GM12878 (cell line): ENCODE measurements around the gene ELOVL5. TPM values are rescaled to one million over a fixed set of nuclear protein-coding genes. Genes with fewer than 3 reads are reported as not detected.

Source experiments
- ATAC-seq: fragments of 200-7000 bp; cut with Tn5 transposase; 3 replicates; pipeline ENCODE4 v1.9.1; 2020; ENCODE audit warnings: mild to moderate bottlenecking, moderate library complexity
- BruUV-seq: library from RNA; stranded (reverse); fragments of 400-500 nt; replicated peaks from 2 replicates; lab custom pipeline; 2021; lab: Mats Ljungman, UMichigan
- CTCF ChIA-PET: fragments of 300-600 bp; sonication (Branson Sonifier 250); formaldehyde crosslinking; extraction: SDS; loops from one replicate; lab custom pipeline; 2021; ENCODE audit warnings: inconsistent platforms; lab: Yijun Ruan, JAX
- POLR2A ChIA-PET: fragments of 350-600 bp; formaldehyde crosslinking; extraction: SDS; loops from one replicate; lab custom pipeline; 2021; ENCODE audit warnings: inconsistent platforms; lab: Charles Lee
- RAD21 ChIA-PET: fragments of 300-600 bp; sonication (Branson Sonifier 250); formaldehyde crosslinking; loops from one replicate; lab custom pipeline; 2023; ENCODE audit warnings: antibody characterized with exemption; ENCODE audit not compliant: unreplicated experiment; lab: Charles Lee
- SMC1A ChIA-PET: fragments of 300-600 bp; sonication (Branson Sonifier 250); formaldehyde crosslinking; loops from one replicate; lab custom pipeline; 2023; ENCODE audit not compliant: unreplicated experiment, uncharacterized antibody; lab: Charles Lee
- DNase-seq: peaks from one replicate; pipeline ENCODE4 v3.0.0-alpha.2; 2011; ENCODE audit warnings: low read depth, low spot score
- FAIRE-seq: peaks from 3 replicates; lab custom pipeline; 2011; peaks lifted over from hg19 to GRCh38; lab: Jason Lieb, UNC
- H2AFZ ChIP-seq: 2 replicates; pipeline ENCODE4 v1.6.0; 2011; ENCODE audit warnings: low read depth, low read length, control low read depth; ENCODE audit not compliant: control insufficient read depth
- H3K27ac ChIP-seq: 2 replicates; pipeline ENCODE4 v1.5.1; 2011; ENCODE audit warnings: control low read depth; ENCODE audit not compliant: control insufficient read depth, insufficient read depth
- H3K27me3 ChIP-seq, 2 experiments: replicated peaks in 1 of 2; 2 replicates each; pipeline versions ENCODE4 v1.6.0 to v1.6.1; 2011; ENCODE audit warnings: low read length in 1 of 2; ENCODE audit not compliant: control insufficient read depth in 2 of 2, insufficient read depth in 2 of 2
- H3K36me3 ChIP-seq, 2 experiments: 2 replicates each; pipeline ENCODE4 v1.5.1; 2011; ENCODE audit warnings: low read length in 1 of 2; ENCODE audit not compliant: control insufficient read depth in 2 of 2, insufficient read depth in 2 of 2
- H3K4me1 ChIP-seq: 2 replicates; pipeline ENCODE4 v1.6.1; 2011; ENCODE audit warnings: mild to moderate bottlenecking, low read length, moderate library complexity, mixed read lengths; ENCODE audit not compliant: control insufficient read depth, insufficient read depth
- H3K4me2 ChIP-seq: 2 replicates; pipeline ENCODE4 v1.6.0; 2011; ENCODE audit warnings: control low read depth; ENCODE audit not compliant: control insufficient read depth, insufficient read depth
- H3K4me3 ChIP-seq: fragments of 200-600 bp; sonication (generic); 2 replicates; pipeline ENCODE4 v1.5.1; 2016
- H3K79me2 ChIP-seq: 2 replicates; pipeline ENCODE4 v1.6.0; 2011; ENCODE audit warnings: low read length; ENCODE audit not compliant: control insufficient read depth, insufficient read depth
- H3K9ac ChIP-seq: 2 replicates; pipeline ENCODE4 v1.8.0; 2011; ENCODE audit warnings: low read length, control low read depth, mixed read lengths; ENCODE audit not compliant: control insufficient read depth, insufficient read depth
- H3K9me3 ChIP-seq: replicated peaks from 3 replicates; pipeline ENCODE4 v1.5.1; 2011; ENCODE audit warnings: mild to moderate bottlenecking, low read length; ENCODE audit not compliant: control insufficient read depth, insufficient read depth
- H4K20me1 ChIP-seq: 2 replicates; pipeline ENCODE4 v1.6.0; 2011; ENCODE audit not compliant: control insufficient read depth, insufficient read depth
- ASH2L ChIP-seq: fragments of 300-600, 200-600 bp; sonication (generic); IDR thresholded peaks from 2 replicates; pipeline ENCODE4 v1.6.1; 2017; ENCODE audit warnings: low read depth, mild to moderate bottlenecking, borderline replicate concordance
- DPF2 ChIP-seq: fragments of 450-650 bp; IDR thresholded peaks from 2 replicates; pipeline ENCODE4 v1.6.1; 2017; ENCODE audit warnings: mild to moderate bottlenecking
- ESRRA ChIP-seq: IDR thresholded peaks from 2 replicates; pipeline ENCODE4 v1.6.1; 2012; ENCODE audit warnings: mild to moderate bottlenecking, low read length, improper control_type of control experiment
- SPI1 ChIP-seq: IDR thresholded peaks from 2 replicates; pipeline ENCODE4 v1.6.1; 2011; ENCODE audit warnings: low read depth, mild to moderate bottlenecking, low read length, moderate library complexity, borderline replicate concordance; ENCODE audit not compliant: insufficient read depth
- TCF3 ChIP-seq: IDR thresholded peaks from 2 replicates; pipeline ENCODE4 v1.6.1; 2012; ENCODE audit warnings: low read depth, mild to moderate bottlenecking, low read length, borderline replicate concordance; ENCODE audit not compliant: insufficient read depth
- ZNF207 ChIP-seq: fragments of 450-650 bp; IDR thresholded peaks from 2 replicates; pipeline ENCODE4 v1.6.1; 2014; ENCODE audit warnings: antibody characterized with exemption, mild to moderate bottlenecking, borderline replicate concordance
- ZNF217 ChIP-seq: fragments of 450-650 bp; IDR thresholded peaks from 2 replicates; pipeline ENCODE4 v1.6.1; 2017; ENCODE audit warnings: antibody characterized with exemption, mild to moderate bottlenecking
- WGBS: methylation state at CpG from one replicate; pipeline ENCODE4 v1.1.6; 2016; ENCODE audit warnings: low lambda C conversion rate; ENCODE audit not compliant: insufficient replicate concordance, insufficient coverage; ENCODE audit errors: missing lambda C conversion rate; 5-methylcytosine and 5-hydroxymethylcytosine counted together
- in situ Hi-C: fragments of 300-500 bp; cut with MboI; formaldehyde crosslinking; loops from 9 replicates; pipeline ENCODE4 v1.14.3; 2018; ENCODE audit warnings: mixed read lengths
- intact Hi-C: fragments of 100-400 bp; cut with micrococcal nuclease; formaldehyde crosslinking; loops from one replicate; pipeline ENCODE4 v1.14.2; 2022; ENCODE audit not compliant: unreplicated experiment
- polyA plus RNA-seq, 11 experiments: library from polyadenylated mRNA; depleted of rRNA in 4 of 11; unstranded in 6 of 11; stranded (reverse) in 5 of 11; fragments of >200 nt; fragmentation: Nextera tagmentation in 4 of 11; fragmentation: Illumina TruSeq in 1 of 11; extraction: Ambion mirVana in 4 of 11; extraction: Trizol in 1 of 11; gene quantifications; 1 replicate in 1 of 11; 2 replicates in 10 of 11; pipeline versions ENCODE4 v1.2.1 to v1.2.3, GENCODE V29; 2011 to 2016; ENCODE audit warnings: inconsistent platforms in 2 of 11, missing spikeins in 2 of 11, low read depth in 1 of 11
- total RNA-seq, 4 experiments: library from RNA; depleted of rRNA in 3 of 4; stranded (reverse); fragments of >200 nt in 3 of 4; fragmentation: Illumina TruSeq in 1 of 4; extraction: Trizol in 1 of 4; gene quantifications; 2 replicates each; pipeline versions ENCODE4 v1.2.1 to v1.2.3, GENCODE V29; 2013 to 2021
- TF ChIP-seq, protein P1 (sequence below): fragments of 450-650 bp; IDR thresholded peaks from 2 replicates; pipeline ENCODE4 v1.6.1; 2017; ENCODE audit warnings: low read depth, mild to moderate bottlenecking, moderate library complexity
- TF ChIP-seq, protein P2 (sequence below): fragments of 450-650 bp; IDR thresholded peaks from 2 replicates; pipeline ENCODE4 v1.6.1; 2018; ENCODE audit warnings: mild to moderate bottlenecking, low read depth, moderate library complexity; ENCODE audit not compliant: partially characterized antibody
- TF ChIP-seq, protein P3 (sequence below): fragments of 450-650 bp; conservative IDR thresholded peaks from 2 replicates; pipeline ENCODE4 v1.6.1; 2017; ENCODE audit warnings: mild to moderate bottlenecking, moderate library complexity
- TF ChIP-seq, protein P4 (sequence below): fragments of 450-650 bp; IDR thresholded peaks from 2 replicates; pipeline ENCODE4 v1.6.1; 2016; ENCODE audit warnings: mild to moderate bottlenecking
- TF ChIP-seq, protein P5 (sequence below): IDR thresholded peaks from 2 replicates; pipeline ENCODE4 v1.6.1; 2011; ENCODE audit warnings: borderline replicate concordance, low read depth, mild to moderate bottlenecking, moderate library complexity, mixed read lengths, low read length; ENCODE audit not compliant: insufficient read depth; ENCODE audit errors: extremely low read length

ELOVL5 gene
- total and polyA plus RNA-seq, 10 of the 15 experiments (the other 5 are each of a cell fraction or from before 2014, with no cell fraction given) = 156 to 241 (median 196) TPM

DNA sequence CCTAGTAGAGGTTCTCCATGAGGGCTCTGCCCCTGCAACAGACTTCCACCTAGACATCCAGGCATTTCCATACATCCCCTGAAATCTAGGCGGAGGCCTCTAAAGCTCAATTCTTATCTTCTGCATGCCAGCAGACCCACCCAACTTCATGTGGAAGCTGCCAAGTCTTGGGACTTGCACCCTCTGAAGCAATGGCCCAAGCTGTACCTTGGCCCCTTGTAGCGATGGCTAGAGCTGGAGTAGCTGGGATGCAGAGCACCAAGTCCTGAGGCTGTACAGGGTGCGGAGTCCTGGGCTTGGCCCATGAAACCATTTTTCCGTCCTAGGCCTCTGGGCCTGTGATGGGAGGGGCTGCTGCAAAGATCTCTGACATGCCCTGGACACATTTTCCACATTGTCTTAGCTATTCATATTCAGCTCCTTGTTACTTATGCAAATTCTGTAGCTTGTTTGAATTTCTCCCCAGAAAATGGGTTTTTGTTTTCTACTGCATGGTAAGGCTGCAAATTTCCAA is 17.4 kb upstream of the ELOVL5 start:
- no TSS peak for BruUV-seq
- TF ChIP-seq, protein P1, sequence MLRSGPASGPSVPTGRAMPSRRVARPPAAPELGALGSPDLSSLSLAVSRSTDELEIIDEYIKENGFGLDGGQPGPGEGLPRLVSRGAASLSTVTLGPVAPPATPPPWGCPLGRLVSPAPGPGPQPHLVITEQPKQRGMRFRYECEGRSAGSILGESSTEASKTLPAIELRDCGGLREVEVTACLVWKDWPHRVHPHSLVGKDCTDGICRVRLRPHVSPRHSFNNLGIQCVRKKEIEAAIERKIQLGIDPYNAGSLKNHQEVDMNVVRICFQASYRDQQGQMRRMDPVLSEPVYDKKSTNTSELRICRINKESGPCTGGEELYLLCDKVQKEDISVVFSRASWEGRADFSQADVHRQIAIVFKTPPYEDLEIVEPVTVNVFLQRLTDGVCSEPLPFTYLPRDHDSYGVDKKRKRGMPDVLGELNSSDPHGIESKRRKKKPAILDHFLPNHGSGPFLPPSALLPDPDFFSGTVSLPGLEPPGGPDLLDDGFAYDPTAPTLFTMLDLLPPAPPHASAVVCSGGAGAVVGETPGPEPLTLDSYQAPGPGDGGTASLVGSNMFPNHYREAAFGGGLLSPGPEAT = no peak
- TF ChIP-seq, protein P2, sequence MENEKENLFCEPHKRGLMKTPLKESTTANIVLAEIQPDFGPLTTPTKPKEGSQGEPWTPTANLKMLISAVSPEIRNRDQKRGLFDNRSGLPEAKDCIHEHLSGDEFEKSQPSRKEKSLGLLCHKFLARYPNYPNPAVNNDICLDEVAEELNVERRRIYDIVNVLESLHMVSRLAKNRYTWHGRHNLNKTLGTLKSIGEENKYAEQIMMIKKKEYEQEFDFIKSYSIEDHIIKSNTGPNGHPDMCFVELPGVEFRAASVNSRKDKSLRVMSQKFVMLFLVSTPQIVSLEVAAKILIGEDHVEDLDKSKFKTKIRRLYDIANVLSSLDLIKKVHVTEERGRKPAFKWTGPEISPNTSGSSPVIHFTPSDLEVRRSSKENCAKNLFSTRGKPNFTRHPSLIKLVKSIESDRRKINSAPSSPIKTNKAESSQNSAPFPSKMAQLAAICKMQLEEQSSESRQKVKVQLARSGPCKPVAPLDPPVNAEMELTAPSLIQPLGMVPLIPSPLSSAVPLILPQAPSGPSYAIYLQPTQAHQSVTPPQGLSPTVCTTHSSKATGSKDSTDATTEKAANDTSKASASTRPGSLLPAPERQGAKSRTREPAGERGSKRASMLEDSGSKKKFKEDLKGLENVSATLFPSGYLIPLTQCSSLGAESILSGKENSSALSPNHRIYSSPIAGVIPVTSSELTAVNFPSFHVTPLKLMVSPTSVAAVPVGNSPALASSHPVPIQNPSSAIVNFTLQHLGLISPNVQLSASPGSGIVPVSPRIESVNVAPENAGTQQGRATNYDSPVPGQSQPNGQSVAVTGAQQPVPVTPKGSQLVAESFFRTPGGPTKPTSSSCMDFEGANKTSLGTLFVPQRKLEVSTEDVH = no peak
- no peak for TF ChIP-seq ZNF217
- no peak for TF ChIP-seq ESRRA
- no peak for TF ChIP-seq ASH2L
- TF ChIP-seq, protein P3, sequence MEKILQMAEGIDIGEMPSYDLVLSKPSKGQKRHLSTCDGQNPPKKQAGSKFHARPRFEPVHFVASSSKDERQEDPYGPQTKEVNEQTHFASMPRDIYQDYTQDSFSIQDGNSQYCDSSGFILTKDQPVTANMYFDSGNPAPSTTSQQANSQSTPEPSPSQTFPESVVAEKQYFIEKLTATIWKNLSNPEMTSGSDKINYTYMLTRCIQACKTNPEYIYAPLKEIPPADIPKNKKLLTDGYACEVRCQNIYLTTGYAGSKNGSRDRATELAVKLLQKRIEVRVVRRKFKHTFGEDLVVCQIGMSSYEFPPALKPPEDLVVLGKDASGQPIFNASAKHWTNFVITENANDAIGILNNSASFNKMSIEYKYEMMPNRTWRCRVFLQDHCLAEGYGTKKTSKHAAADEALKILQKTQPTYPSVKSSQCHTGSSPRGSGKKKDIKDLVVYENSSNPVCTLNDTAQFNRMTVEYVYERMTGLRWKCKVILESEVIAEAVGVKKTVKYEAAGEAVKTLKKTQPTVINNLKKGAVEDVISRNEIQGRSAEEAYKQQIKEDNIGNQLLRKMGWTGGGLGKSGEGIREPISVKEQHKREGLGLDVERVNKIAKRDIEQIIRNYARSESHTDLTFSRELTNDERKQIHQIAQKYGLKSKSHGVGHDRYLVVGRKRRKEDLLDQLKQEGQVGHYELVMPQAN = no peak
- TF ChIP-seq ZNF207 = no peak
- TF ChIP-seq DPF2 = no peak
- TF ChIP-seq SPI1 = no peak
- no peak for TF ChIP-seq TCF3
- TF ChIP-seq, protein P4, sequence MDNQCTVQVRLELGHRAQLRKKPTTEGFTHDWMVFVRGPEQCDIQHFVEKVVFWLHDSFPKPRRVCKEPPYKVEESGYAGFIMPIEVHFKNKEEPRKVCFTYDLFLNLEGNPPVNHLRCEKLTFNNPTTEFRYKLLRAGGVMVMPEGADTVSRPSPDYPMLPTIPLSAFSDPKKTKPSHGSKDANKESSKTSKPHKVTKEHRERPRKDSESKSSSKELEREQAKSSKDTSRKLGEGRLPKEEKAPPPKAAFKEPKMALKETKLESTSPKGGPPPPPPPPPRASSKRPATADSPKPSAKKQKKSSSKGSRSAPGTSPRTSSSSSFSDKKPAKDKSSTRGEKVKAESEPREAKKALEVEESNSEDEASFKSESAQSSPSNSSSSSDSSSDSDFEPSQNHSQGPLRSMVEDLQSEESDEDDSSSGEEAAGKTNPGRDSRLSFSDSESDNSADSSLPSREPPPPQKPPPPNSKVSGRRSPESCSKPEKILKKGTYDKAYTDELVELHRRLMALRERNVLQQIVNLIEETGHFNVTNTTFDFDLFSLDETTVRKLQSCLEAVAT = no peak
- TF ChIP-seq, protein P5, sequence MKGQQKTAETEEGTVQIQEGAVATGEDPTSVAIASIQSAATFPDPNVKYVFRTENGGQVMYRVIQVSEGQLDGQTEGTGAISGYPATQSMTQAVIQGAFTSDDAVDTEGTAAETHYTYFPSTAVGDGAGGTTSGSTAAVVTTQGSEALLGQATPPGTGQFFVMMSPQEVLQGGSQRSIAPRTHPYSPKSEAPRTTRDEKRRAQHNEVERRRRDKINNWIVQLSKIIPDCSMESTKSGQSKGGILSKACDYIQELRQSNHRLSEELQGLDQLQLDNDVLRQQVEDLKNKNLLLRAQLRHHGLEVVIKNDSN = no peak

More for the DNA sequence above, 17.4 kb upstream of the ELOVL5 start:
- intact Hi-C loops (no loop called here), in situ Hi-C loops (no loop called here)
- ChIA-PET CTCF (interaction anchor here (0.7 kb wide), 1 partner anchor 447 kb away, joined by 3 read pairs; no protein-coding TSS in a partner anchor), SMC1A (interaction anchor here (1.8 kb wide), 1 partner anchor 71 kb away, joined by 4 read pairs; no protein-coding TSS in a partner anchor), POLR2A (no interaction called here), RAD21 (no interaction called here)
- no peaks in the 10 kb centered on the region for H4K20me1 ChIP-seq
- 74% methylated on average over 4 of the region's 4 CpGs for WGBS
- H3K4me2 ChIP-seq = no peak overlapping the region
- no peak for FAIRE-seq
- no peak overlapping the region for H3K9ac ChIP-seq
- H3K36me3 ChIP-seq = no peaks in the 10 kb centered on the region
- DNase-seq = no peak
- no peak overlapping the region for H2AFZ ChIP-seq
- H3K27ac ChIP-seq = no peak overlapping the region
- H3K4me1 ChIP-seq = no peaks in the 10 kb centered on the region; the same call in 1 of the 2 replicates
- H3K27me3 ChIP-seq = no peaks in the 10 kb centered on the region
- H3K4me3 ChIP-seq = no peak overlapping the region
- H3K9me3 ChIP-seq = peaks cover 4% of the 10 kb centered on the region; the same call in 2 of the 3 replicates
- ATAC-seq = no peak
- H3K79me2 ChIP-seq = no peaks in the 10 kb centered on the region
